LNCaP clone FGC (cell line): ENCODE results near the gene ST7.
"Not testable (repeated sequence)": the region's sequence is repeated elsewhere in the genome, so short reads cannot be mapped to it uniquely, and the experiment has no call there.

Experiments used
- DNase-seq: peaks from one replicate; pipeline ENCODE4 v3.0.0-alpha.2; 2011; ENCODE audit warnings: low read depth
- H3K4me3 ChIP-seq: 2 replicates; pipeline ENCODE4 v1.5.1; 2011; ENCODE audit warnings: mild to moderate bottlenecking, low read depth, low read length, control low read depth
- TF ChIP-seq, protein P1 (sequence below): IDR thresholded peaks from 2 replicates; pipeline ENCODE4 v1.5.1; 2012; ENCODE audit warnings: mild to moderate bottlenecking; ENCODE audit not compliant: control insufficient read depth, insufficient read depth; ENCODE audit errors: extremely low read depth

Gene ST7

DNA sequence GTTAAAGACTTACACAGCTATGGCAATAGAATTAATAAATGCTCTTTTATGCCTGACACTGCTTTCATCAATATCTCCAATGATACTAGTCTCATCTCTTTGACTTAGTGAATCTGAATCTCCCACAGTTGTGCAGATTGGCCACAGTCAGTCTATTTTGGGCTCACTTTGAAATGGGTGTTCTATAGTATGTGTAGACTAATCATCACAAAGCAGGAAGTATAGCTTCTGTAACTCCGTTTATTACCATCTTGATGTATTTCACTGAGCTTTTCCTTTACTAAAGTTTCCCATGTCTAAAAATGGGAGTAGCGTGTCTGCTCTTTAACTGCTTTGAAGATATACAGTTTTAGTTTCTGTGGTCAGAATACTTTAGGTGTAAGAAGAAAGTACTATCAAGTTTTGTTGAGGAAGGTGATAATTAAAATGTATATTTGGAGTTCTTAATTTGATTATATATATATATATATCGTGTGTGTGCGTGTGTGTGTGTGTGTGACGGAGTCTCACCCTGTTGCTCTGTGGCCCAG, 70.1 kb downstream of the ST7 start:
- no peak for DNase-seq
- no peak overlapping the region for H3K4me3 ChIP-seq
- TF ChIP-seq, protein P1, sequence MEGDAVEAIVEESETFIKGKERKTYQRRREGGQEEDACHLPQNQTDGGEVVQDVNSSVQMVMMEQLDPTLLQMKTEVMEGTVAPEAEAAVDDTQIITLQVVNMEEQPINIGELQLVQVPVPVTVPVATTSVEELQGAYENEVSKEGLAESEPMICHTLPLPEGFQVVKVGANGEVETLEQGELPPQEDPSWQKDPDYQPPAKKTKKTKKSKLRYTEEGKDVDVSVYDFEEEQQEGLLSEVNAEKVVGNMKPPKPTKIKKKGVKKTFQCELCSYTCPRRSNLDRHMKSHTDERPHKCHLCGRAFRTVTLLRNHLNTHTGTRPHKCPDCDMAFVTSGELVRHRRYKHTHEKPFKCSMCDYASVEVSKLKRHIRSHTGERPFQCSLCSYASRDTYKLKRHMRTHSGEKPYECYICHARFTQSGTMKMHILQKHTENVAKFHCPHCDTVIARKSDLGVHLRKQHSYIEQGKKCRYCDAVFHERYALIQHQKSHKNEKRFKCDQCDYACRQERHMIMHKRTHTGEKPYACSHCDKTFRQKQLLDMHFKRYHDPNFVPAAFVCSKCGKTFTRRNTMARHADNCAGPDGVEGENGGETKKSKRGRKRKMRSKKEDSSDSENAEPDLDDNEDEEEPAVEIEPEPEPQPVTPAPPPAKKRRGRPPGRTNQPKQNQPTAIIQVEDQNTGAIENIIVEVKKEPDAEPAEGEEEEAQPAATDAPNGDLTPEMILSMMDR, result no peak

DNA sequence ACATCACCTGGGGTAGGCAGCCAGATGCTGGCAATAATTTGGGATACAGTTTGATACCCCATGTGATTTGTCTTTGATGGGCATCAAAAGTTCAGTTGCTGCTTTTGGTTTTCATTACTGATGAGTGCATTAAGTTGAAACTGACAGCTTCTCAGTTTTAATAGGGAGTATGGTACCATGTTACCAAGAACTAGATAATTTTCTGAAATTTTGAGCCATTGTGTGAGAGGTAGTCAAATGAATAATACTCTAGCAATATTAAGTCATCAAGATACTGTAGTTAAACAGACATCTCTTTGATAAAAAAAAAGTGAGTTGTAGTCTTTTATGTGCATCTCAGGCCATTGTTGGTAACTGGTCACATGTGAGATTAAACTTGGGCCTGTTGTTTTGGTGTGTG, 71.5 kb downstream of the ST7 start:
- no peak for DNase-seq
- no peak overlapping the region for H3K4me3 ChIP-seq
- TF ChIP-seq, protein P1, result no peak

DNA sequence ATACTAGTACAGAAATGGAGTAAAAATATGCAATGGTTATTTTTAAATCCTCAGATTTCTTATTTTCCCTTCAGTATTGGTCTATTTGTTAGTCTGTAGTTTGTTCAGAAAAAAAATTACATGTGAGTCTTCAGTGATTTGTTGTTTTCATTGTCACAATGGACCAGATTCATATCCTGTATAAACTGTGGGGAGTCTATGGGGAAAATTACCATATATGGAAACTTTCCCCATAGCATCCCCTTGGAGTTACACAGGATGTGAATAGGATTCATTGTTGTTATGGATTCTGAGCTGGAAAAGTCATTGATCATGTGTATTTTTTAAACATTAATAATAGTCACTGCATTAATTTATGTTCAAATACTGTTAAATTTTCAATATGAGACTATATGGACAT, 72.6 kb downstream of the ST7 start:
- TF ChIP-seq, protein P1, result no peak
- no peak overlapping the region for H3K4me3 ChIP-seq
- DNase-seq, result no peak

DNA sequence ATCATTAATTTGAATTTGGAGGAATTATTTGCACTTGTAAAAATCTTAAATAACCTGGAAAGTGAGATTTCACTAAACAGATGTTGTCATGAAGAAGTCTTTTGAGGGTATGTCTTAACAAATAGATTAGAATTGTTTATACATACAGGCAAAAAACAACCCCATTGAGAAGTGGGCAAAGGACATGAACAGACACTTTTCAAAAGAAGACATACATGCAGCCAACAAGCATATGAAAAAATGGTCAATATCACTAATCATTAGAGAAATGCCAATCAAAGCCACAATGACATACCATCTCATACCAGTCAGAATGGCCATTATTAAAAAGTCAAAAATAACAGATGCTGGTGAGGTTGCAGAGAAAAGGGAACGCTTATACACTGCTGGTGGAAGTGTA, 77.0 kb downstream of the ST7 start:
- not testable (repeated sequence) for DNase-seq

DNA sequence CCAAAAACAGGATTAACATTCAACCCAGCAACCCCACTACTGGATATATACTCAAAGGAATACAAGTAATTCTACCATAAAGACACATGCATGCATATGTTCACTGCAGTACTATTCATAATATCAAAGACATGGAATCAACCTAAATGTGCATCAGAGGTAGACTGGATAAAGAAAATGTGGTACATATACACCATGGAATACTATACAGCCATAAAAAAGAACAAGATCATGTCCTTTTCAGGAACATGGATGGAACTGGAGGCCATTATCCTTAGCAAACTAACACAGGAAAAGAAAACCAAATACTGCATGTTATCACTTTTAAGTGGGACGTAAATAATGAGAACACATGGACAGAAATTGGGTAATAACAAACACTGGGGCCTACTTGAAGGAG, 77.5 kb downstream of the ST7 start:
- DNase-seq, H3K4me3 ChIP-seq: not testable (repeated sequence)

More for the DNA sequence above, 77.0 kb downstream of the ST7 start:
- H3K4me3 ChIP-seq, result not testable (repeated sequence)

DNA sequence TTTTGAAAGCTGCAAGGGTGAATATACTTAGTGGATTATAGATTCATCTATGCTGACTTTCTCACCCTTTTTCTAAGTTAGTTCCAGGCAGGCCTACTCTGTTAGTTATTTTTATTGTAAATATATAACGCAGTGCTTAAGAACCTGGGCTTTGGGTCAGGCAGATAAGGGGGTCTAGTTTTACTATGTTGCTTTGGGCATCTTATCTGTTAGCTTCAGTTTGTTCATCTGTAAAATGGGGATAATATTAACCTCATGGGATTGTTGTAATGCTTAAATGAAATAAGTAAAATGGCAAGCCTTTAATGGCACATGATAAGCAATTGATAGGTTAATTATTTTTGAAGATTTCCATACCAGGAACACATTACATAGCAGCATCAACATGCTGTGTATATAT, 79.5 kb downstream of the ST7 start:
- TF ChIP-seq, protein P1, result no peak

DNA sequence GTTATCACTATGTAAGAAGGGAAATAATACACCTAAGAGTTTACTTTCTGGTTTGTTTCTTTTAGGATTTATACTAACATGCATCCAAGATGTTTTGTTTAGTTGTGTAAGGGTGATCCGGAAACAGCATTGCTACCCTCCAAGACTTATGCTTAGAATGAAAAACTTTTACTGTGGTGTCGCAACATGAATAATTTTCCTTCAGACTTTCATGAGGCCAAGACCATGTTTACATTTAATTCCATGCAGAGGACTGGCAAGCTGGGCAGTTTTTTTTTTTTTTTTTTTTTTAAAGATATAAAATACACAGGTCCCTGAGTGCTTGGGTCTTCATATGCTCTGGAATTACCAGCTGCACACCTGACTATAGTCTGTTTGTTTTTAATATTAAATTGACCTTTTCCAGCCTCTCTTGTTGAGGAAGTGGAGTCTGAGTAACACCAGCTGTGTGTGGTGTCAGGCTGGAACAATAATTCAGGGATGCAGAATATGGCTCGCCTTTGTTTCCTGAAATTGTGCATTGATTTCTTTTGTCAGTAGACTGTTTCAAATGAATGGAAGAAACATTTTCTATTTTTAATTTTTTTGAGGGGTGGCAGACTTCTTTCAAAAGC, 81.7 kb downstream of the ST7 start:
- H3K4me3 ChIP-seq, result no peak overlapping the region
- TF ChIP-seq, protein P1, result no peak
- peak; percentile 56 for DNase-seq

More for the DNA sequence above, 79.5 kb downstream of the ST7 start:
- no peak overlapping the region for H3K4me3 ChIP-seq
- no peak for DNase-seq

DNA sequence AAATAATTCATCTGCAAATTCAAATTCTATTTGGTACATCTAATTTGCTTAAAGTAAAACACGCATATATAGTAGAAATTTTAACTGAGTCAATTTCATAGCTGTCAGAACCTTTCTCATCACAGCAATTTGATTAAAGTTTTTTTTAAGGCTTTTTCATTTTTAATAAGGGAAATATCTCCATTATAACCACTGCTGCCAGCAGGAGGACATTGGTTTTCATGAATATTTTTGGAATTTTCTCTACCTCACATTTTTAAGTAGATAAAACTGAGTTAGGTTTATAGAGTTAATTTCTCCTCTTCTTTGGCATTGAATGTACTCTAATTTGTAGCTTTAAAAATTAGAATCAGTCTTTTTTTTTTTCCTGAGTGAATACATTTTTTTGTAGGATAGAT, 82.2 kb downstream of the ST7 start:
- TF ChIP-seq, protein P1, result no peak
- DNase-seq, result no peak
- H3K4me3 ChIP-seq, result 0 out of 2 replicates have a peak overlapping the region, but pooled peaks have one; percentile 9
